Jurkat, Clone E6-1 (cell line): ENCODE data around the gene PPM1L. TPM values are rescaled to one million over a fixed set of nuclear protein-coding genes. Genes with fewer than 3 reads are reported as not detected.
"Not testable (repeated sequence)": the region's sequence is repeated elsewhere in the genome, so short reads cannot be mapped to it uniquely, and the experiment has no call there.

ENCODE experiments used
- DNase-seq: peaks from one replicate; pipeline ENCODE4 v3.0.0-alpha.2; 2011; ENCODE audit warnings: low read depth, low spot score
- H3K4me3 ChIP-seq: 2 replicates; pipeline ENCODE4 v1.5.1; 2011; ENCODE audit warnings: mild to moderate bottlenecking, low read length, control low read depth, moderate library complexity
- polyA plus RNA-seq: library from polyadenylated mRNA; unstranded; fragments of >200 nt; gene quantifications from one replicate; pipeline ENCODE4 v1.2.1, GENCODE V29; 2012; ENCODE audit warnings: missing spikeins; ENCODE audit not compliant: insufficient read length, insufficient read depth

The PPM1L gene
- 2.7 TPM for polyA plus RNA-seq

- peak within 1 kb of the TSS; percentile 77 for H3K4me3 ChIP-seq
- peak; percentile 24 for DNase-seq
These were observed at the start of gene PPM1L for GRCh38 chr3:160755776-160756304. Gene PPM1L, plus strand, starts transcription at chr3:160756231.

GRCh38 chr3:160707187-160707794, 48.7 kb upstream of the PPM1L start:
- no peak overlapping the region for H3K4me3 ChIP-seq
- peak; percentile 50 for DNase-seq

GRCh38 chr3:160709477-160710182, 46.4 kb upstream of the PPM1L start:
- H3K4me3 ChIP-seq: no peak overlapping the region
- DNase-seq: no peak

- H3K4me3 ChIP-seq, DNase-seq: not testable (repeated sequence)
These were observed 42.9 kb upstream of the PPM1L start for GRCh38 chr3:160713144-160713543.

GRCh38 chr3:160719710-160720109, 36.3 kb upstream of the PPM1L start:
- no peak overlapping the region for H3K4me3 ChIP-seq

GRCh38 chr3:160720123-160720746, 35.8 kb upstream of the PPM1L start:
- DNase-seq: peak; percentile 7
- H3K4me3 ChIP-seq: no peak overlapping the region

More at GRCh38 chr3:160719710-160720109, 36.3 kb upstream of the PPM1L start:
- DNase-seq: no peak

GRCh38 chr3:160722331-160722730, 33.7 kb upstream of the PPM1L start:
- no peak for DNase-seq
- no peak overlapping the region for H3K4me3 ChIP-seq

- DNase-seq: no peak
- H3K4me3 ChIP-seq: no peak overlapping the region
These were observed 30.7 kb upstream of the PPM1L start for GRCh38 chr3:160725338-160725737.

- no peak overlapping the region for H3K4me3 ChIP-seq
- no peak for DNase-seq
These were observed 20.2 kb upstream of the PPM1L start for GRCh38 chr3:160735826-160736225.

GRCh38 chr3:160738048-160738447, 18.0 kb upstream of the PPM1L start:
- DNase-seq: no peak

GRCh38 chr3:160739079-160739478, 17.0 kb upstream of the PPM1L start:
- no peak overlapping the region for H3K4me3 ChIP-seq
- DNase-seq: no peak

More at GRCh38 chr3:160738048-160738447, 18.0 kb upstream of the PPM1L start:
- H3K4me3 ChIP-seq: no peak overlapping the region

GRCh38 chr3:160746976-160747375, 9.1 kb upstream of the PPM1L start:
- no peak for DNase-seq
- H3K4me3 ChIP-seq: no peak overlapping the region

- DNase-seq: no peak
- H3K4me3 ChIP-seq: no peak overlapping the region
These were observed 8.6 kb upstream of the PPM1L start for GRCh38 chr3:160747422-160747821.

- DNase-seq: no peak
- H3K4me3 ChIP-seq: no peak overlapping the region
These were observed 7.8 kb upstream of the PPM1L start for GRCh38 chr3:160748231-160748630.

GRCh38 chr3:160748787-160749186, 7.2 kb upstream of the PPM1L start:
- no peak overlapping the region for H3K4me3 ChIP-seq
- DNase-seq: no peak

- peak overlapping the region; percentile 77 for H3K4me3 ChIP-seq
- DNase-seq: no peak
These were observed 2.1 kb upstream of the PPM1L start for GRCh38 chr3:160753953-160754352.

- DNase-seq: peak; percentile 14
- peak overlapping the region; percentile 77 for H3K4me3 ChIP-seq
These were observed 1.6 kb upstream of the PPM1L start for GRCh38 chr3:160754371-160754854.

GRCh38 chr3:160754855-160755747, 930 bp upstream of the PPM1L start:
- peak overlapping the region; percentile 77 for H3K4me3 ChIP-seq
- peak; percentile 85 for DNase-seq
